Stimulated activated CD8-positive, alpha-beta memory T cell treated with anti-CD3 and anti-CD28 coated beads, Interleukin-7, amount 100 ng/mL, for 24 hours (primary cell): Measurements from ENCODE around the gene HAS3.
"Not testable (repeated sequence)": the region's sequence is repeated elsewhere in the genome, so short reads cannot be mapped to it uniquely, and the experiment has no call there.

Experiments used
- DNase-seq: peaks from one replicate; pipeline ENCODE4 v3.0.0-alpha.2; 2020; ENCODE audit warnings: low read depth

HAS3 gene, protein sequence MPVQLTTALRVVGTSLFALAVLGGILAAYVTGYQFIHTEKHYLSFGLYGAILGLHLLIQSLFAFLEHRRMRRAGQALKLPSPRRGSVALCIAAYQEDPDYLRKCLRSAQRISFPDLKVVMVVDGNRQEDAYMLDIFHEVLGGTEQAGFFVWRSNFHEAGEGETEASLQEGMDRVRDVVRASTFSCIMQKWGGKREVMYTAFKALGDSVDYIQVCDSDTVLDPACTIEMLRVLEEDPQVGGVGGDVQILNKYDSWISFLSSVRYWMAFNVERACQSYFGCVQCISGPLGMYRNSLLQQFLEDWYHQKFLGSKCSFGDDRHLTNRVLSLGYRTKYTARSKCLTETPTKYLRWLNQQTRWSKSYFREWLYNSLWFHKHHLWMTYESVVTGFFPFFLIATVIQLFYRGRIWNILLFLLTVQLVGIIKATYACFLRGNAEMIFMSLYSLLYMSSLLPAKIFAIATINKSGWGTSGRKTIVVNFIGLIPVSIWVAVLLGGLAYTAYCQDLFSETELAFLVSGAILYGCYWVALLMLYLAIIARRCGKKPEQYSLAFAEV

DNA sequence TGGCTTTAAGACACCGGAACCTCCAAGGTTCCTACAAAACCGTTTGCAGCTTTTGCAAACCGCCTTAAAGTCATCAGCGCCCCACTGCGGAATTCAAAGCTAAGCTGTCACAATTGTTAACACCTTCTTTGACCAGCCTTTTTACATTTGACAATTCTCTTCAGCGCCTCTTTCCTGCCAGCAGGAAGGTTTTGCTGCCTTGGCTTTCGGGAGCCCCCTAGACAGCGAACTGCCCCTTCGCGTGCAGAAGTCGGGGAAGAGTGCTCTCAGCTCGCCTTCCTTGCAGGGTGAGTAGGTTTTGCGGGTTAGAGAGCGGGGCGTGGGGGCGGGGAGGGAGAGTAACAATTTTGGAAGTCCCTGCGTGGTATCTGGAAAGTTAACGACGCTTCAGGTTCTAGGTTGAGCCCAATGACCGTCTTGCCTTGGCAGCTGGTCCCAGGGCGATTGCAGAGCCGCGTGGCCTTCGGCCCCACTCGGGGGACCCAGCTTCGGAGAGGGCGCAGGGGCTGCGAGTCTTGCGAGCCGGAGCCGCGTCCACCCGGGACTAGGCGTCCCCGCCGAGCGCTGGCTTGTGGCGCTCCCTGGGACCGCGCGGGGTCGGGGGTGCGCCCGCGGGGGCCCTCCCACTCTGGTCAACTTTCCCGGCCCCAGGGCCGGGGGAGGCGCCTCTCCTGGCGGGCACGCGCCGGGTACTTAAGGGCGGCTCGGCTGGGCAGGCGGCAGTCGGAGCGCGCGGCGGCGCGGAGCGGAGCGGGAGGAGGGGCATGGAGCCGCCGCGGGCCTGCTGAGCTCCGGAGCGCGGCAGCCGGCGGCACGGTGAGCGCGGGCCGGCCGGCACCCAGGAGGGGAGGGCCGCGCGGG lies at the start of gene HAS3:
Gene HAS3, plus strand, starts transcription at position 153 of the 861 bp plus-strand sequence. CDS start 3,743 bp downstream, outside the sequence.
- no peak for DNase-seq

DNA sequence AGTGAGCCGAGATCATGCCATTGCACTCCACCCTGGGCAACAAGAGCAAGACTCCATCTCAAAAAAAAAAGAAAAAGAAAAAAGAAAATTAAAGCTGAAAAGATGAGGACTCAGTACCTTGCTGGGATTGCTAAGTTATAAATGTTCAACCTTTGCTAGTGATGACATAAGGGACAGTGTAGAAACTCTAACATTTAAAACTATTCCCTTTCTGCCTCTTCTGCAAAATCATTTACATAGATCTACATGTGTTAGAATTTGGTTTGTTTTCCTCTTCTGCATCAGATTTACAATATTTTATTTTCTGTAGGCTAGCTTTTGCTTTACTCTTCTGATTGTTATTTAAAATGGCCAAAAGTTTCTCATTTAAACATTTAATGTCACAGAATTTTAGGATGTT lies 49.5 kb upstream of the HAS3 start:
- DNase-seq, result no peak

DNA sequence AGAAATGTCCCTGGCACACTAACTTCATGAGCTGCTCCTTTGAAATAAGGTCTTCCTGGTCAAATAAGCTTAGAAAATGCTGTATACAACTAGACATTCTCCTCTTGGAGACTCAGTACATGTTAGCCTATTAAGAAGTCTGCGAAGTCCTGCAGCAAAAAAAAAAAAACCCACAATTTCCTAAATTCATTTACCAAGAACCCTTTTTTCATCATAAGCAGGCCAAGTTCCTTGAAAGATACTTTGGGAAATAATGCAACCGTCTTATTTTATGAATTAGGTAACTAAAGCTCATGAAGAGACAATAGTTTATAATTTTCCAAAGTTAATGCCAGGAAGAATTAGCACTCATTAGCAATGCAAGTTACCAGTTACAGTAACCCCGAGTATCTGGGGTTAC lies 49.0 kb upstream of the HAS3 start:
- DNase-seq, result no peak

- no peak for DNase-seq
Observed at GRCh38 chr16:69057400-69058378, 47.8 kb upstream of the HAS3 start.

GRCh38 chr16:69063491-69063890 lies 42.0 kb upstream of the HAS3 start:
- not testable (repeated sequence) for DNase-seq

GRCh38 chr16:69064124-69064763 lies 41.2 kb upstream of the HAS3 start:
- no peak for DNase-seq

DNA sequence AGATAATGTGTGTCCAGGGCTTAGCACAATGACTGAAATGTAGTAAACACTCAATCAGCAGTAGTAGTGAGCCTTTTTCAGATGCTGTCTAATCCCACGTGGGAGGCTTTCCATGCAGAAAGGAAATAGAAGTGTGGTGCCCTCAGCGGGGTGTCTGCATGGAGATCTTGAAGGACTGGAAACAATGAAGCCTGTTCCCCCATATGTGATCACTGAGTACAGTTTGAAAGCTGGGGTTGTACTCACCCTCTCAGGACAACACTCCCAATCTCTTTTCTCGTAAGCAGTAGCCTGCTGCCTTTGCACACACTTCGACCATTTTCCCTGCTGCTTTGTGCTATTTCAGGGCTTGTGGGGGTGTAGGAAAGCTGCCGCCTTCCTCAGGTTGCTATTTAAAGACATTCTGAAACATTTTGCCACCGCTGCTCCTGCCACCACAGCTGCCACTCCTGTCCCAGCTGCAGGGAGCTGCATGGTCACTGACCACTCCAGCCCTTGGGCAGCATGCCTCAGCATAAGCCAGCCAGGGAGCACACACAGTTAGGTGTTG lies 40.6 kb upstream of the HAS3 start:
- no peak for DNase-seq

DNA sequence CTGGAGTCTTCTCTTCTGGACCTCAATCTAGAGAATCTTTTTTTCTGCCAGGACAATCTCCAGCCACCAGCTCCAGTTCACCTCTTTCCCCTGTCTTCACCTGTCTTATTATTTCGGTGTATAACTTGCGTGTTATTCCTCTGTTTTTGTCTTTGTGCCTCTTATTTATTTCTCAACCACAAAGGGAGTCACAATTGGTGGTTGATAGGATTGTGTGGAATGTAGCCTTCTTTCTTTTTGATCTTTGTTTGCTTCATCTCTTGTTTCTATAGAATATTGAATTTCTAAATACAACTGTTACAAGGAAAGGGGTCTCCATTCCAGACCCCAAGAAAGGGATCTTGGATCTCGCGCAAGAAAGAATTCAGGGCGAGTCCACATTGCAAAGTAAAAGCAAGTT lies 35.9 kb upstream of the HAS3 start:
- DNase-seq, result no peak

- DNase-seq, result no peak
Observed at GRCh38 chr16:69071036-69071435, 34.4 kb upstream of the HAS3 start.

DNA sequence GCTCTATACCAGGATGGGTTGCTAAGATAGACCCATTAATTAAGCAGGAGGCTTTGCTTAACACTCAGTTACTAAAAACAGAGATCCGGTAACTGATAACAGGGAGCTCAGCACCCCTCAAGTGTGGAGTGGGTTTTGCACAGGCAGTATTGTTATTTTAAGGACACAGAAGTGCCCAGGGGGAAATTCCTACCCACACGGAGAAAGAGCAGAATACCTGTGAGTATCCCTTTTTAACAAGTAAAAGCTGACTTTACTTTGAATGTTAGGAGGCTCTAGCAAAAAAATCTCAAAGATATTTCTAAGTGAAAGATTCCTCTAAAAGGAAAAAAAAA lies 32.8 kb upstream of the HAS3 start:
- DNase-seq, result no peak

DNA sequence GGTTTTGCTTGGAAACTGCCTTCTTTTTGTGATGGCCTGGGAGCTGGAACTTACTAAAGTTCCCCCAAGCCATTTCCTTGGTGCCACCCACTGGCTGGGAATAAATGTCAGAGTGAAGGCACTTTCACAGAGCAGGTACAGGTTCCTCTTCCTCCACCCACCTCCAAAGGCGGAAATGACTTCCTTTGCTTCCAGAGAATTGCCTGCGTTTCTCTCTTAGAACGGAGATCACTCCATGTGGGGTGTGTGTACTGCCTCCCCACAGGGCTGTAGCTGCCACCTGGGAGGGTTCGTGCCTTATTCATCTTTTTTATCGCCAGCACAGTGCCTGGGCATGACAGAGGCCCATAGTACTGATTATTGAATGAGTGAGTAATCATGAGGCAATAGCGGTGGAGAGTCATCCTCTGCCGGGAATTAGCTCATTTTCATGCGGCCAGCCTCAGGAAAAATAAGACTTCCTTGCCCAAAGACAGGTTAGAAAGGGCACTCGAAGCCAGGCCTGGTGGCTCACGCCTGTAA lies 32.2 kb upstream of the HAS3 start:
- DNase-seq, result no peak

DNA sequence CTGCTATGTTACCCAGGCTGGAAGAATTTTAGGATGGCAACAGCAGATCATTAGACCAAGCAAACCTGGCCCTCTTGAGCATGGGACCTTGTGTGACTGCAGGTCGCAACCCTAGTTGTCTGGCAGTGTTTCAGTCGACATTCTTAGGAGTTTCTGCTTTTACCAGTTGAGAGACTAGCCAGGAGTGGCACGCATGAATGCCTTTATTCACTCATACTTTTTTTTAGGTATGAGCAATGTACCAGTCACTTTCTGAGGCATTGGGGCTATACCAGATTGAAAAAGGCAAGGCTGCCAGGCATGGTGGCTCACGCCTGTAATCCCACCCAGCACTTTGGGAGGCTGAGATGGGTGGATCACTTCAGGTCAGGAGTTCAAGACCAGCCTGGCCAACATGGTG lies 28.2 kb upstream of the HAS3 start:
- no peak for DNase-seq

DNA sequence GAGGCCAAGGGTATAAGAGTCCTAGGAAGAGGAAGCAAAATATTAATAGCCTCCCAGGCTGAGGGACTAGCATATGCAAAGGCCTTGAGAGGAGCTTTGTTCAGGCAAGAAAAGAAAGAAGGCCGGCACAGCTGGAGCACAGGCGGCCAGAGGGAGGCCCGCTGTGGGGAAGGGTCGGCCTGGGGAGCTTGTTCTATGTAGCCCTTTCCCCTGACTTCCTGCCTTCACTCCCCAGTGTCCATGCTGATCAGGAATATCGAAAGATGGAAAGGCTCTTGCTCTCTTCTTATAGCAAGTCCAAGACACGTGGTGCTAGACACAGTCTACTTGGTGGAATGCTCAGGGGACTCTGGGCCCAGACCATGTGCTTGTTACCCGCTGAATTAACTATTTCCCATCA lies 27.4 kb upstream of the HAS3 start:
- DNase-seq, result no peak

DNA sequence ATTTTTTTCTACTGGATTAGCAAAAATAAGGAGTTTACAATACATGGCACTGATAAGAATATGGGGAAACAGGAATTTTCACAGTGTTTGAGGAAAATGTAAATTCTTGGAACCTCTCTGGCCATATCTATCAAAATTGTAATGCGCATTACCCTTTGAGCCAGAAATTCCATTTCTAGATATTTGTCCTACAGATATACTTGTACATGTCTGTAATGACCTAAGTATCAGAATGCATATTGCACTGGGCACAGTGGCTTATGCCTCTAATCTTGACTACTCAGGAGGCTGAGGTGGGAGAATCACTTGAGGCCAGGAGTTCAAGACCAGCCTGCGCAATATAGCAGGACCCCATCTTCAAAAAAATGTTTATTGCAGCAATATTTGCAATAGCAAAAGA lies 25.8 kb upstream of the HAS3 start:
- DNase-seq, result no peak

GRCh38 chr16:69083306-69083941 lies 22.0 kb upstream of the HAS3 start:
- DNase-seq, result no peak

DNA sequence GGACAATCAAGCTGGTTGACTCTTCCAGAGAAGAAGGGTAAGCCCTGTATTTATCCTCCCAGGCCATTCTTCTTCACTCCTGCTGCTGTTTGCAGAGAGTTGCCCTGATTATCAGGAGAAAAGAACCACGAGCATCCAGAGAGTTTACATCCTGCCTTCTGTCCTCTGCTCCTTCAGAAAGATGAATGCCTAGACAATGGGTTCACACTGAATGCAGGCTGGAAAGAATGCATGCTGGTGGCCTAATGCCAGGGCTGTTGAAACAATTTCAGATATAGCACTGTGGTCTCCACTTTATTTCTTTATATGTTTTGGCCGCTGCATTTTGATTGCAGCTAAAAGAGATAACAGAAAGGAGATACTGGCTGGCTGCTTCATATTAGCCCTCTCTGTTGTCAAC lies 21.2 kb upstream of the HAS3 start:
- DNase-seq, result no peak

DNA sequence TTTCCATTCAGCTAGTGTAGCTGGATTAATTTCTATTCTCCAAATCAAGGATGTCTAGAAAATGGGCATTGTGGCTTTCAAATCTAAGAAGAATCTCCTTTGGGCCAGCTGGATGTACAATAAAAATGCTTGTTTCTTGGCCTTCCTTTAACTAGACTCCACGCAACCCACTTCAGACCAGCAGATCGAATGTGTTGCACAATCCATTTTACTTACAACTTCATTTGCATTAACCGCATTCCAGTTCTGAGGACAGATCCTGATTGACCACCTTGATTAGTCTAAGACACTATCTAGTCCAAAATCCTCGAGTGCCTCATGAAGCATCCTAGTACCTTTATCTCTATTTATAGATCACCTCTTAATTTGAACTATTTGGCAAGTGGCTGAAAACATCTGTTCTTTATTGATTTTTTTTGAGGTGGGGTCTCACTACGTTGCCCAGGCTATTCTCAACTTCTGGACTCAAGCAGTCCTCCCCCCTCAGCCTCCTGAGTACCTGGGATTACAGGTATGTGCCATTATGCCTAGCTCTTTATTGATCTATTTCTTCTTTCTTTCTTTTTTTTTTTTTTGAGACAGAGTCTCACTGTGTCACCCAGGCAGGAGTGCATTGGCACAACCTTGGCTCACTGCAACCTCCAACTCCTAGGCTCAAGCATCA lies 20.3 kb upstream of the HAS3 start:
- no peak for DNase-seq

DNA sequence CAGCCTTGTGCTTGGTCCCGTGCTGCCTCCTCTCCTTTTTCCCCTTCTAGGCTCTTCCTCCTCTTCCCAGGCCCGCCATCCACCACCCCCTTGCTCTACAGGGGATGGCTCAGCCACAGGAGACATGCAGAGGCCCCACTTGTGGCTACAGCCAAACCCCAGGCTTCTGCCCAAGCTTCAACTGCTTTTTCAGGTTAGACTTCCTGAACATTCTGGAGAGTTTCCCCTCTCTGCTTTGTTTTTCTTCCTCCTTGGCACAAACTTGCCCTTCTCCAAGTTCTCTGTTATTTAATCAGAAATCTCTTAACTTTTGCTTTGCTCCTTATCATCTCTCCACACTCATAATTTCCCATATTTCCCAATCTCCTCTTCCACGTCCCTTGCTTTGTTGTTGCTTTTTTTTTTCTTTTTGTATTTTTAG lies 18.3 kb upstream of the HAS3 start:
- DNase-seq, result no peak

GRCh38 chr16:69088684-69089083 lies 16.8 kb upstream of the HAS3 start:
- no peak for DNase-seq
